Peyer's patch (tissue), 4 donors: ENCODE results near the gene FLRT2.

Source experiments
- CTCF ChIP-seq, 6 experiments: fragments of 450-650 bp in 4 of 6; fragments of 200-600 bp in 2 of 6; sonication (generic) in 1 of 6; IDR thresholded peaks; one replicate each; pipeline ENCODE4 v1.5.1; 2017 to 2019; ENCODE audit warnings: antibody characterized with exemption in 6 of 6, mild to moderate bottlenecking in 3 of 6, moderate library complexity in 1 of 6
- POLR2A ChIP-seq, 2 donors: fragments of 450-650 bp; IDR thresholded peaks; one replicate each; pipeline ENCODE4 v1.5.1; 2017; ENCODE audit warnings: antibody characterized with exemption in 2 of 2, mild to moderate bottlenecking in 2 of 2, moderate library complexity in 2 of 2

GRCh38 chr14:85583380-85583779 is 53.4 kb downstream of the FLRT2 start:
- TF ChIP-seq CTCF (IDR thresholded peaks at IDR 0.05) (no peak), POLR2A (IDR thresholded peaks at IDR 0.05) (no peak)
